Stimulated activated CD8-positive, alpha-beta memory T cell treated with anti-CD3 and anti-CD28 coated beads, Interleukin-15, amount 100 ng/mL, for 4 hours (primary cell): Measurements from ENCODE around the gene ACVR1B.

Source experiments
- DNase-seq, 2 donors: peaks; one replicate each; pipeline ENCODE4 v3.0.0-alpha.2; 2020; ENCODE audit warnings: low read depth in 2 of 2

The ACVR1B gene

GRCh38 chr12:51942501-51943000, 8.9 kb upstream of the ACVR1B start:
- DNase-seq: no peak

GRCh38 chr12:51943346-51943745, 8.2 kb upstream of the ACVR1B start:
- DNase-seq: no peak

- DNase-seq: no peak
Observed at GRCh38 chr12:51944608-51945233, 6.8 kb upstream of the ACVR1B start.

GRCh38 chr12:51947246-51947996, 4.1 kb upstream of the ACVR1B start:
- no peak for DNase-seq

GRCh38 chr12:51948066-51948465, 3.4 kb upstream of the ACVR1B start:
- DNase-seq: no peak

- DNase-seq: no peak
Observed at GRCh38 chr12:51949342-51950030, 2.0 kb upstream of the ACVR1B start.

GRCh38 chr12:51950682-51951198, 759 bp upstream of the ACVR1B start:
- no peak for DNase-seq

- peak in 1 of 2 donors; percentile 7 for DNase-seq
Observed at GRCh38 chr12:51951843-51952722, 584 bp downstream of the ACVR1B start.

GRCh38 chr12:51953089-51953488, 1.6 kb downstream of the ACVR1B start:
- no peak for DNase-seq

- DNase-seq: no peak
Observed at GRCh38 chr12:51953864-51954263, 2.4 kb downstream of the ACVR1B start.

- DNase-seq: no peak
Observed at GRCh38 chr12:51954561-51955361, 3.3 kb downstream of the ACVR1B start.

- no peak for DNase-seq
Observed at GRCh38 chr12:51955702-51956101, 4.2 kb downstream of the ACVR1B start.

- DNase-seq: no peak
Observed at GRCh38 chr12:51958542-51958941, 7.0 kb downstream of the ACVR1B start.

- no peak for DNase-seq
Observed at GRCh38 chr12:51959211-51959610, 7.7 kb downstream of the ACVR1B start.

- DNase-seq: no peak
Observed at GRCh38 chr12:51959921-51960320, 8.4 kb downstream of the ACVR1B start.

GRCh38 chr12:51960488-51960887, 9.0 kb downstream of the ACVR1B start:
- DNase-seq: no peak

GRCh38 chr12:51960890-51961289, 9.4 kb downstream of the ACVR1B start:
- DNase-seq: no peak

GRCh38 chr12:51961834-51962233, 10.3 kb downstream of the ACVR1B start:
- no peak for DNase-seq

- DNase-seq: no peak
Observed at GRCh38 chr12:51962737-51963136, 11.2 kb downstream of the ACVR1B start.

- no peak for DNase-seq
Observed at GRCh38 chr12:51963477-51963876, 12.0 kb downstream of the ACVR1B start.

GRCh38 chr12:51969643-51970042, 18.1 kb downstream of the ACVR1B start:
- DNase-seq: no peak
